ENCODE data around the gene CLIC2.
"Not testable (repeated sequence)": the region's sequence is repeated elsewhere in the genome, so short reads cannot be mapped to it uniquely, and the experiment has no call there.

Gene CLIC2

DNA sequence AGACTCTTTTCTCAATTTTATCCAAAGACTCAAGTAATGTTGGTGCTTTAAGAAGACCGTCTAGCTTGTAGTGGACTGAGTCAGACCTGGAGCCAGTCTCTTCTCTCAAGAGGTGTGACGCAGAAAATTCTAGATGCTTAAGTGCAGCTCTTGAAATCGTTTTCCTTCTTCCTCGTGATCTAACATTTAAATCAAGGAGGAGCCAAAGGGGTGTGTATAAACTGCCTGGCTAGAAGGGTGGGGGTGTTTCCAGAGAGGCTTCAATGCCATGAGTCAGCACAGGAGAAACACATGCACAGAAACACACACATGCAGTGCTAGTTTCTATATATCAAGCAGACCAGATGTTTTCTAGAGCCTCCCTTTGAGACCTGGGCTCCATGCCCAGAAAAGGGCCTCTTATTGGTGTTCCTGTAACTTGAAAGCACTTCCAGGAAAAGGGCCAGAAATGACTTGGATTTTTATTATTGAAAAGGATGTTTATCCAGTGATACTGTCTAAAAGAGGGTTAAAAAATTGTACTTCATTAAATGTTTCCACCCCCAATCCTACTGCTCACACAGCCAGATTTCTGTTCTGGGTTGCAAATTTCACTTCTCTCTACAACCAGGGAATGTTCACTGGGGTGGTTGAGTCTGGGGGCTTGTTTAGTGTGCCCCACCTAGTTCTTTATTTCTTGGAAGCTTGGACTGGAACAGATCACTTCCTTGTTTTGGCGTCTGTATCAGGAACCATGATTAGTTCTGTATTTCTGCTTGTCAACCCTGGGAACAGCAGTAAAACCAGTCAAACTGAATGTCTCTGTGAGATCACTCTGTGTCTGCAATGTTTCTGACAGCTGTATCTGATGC lies at the start of gene CLIC2:
TSS of gene CLIC2 (minus strand) at position 129 of the 851 bp plus-strand sequence. CDS start 187 bp downstream, outside the sequence.
- DNase-seq: peak; percentile 77

DNA sequence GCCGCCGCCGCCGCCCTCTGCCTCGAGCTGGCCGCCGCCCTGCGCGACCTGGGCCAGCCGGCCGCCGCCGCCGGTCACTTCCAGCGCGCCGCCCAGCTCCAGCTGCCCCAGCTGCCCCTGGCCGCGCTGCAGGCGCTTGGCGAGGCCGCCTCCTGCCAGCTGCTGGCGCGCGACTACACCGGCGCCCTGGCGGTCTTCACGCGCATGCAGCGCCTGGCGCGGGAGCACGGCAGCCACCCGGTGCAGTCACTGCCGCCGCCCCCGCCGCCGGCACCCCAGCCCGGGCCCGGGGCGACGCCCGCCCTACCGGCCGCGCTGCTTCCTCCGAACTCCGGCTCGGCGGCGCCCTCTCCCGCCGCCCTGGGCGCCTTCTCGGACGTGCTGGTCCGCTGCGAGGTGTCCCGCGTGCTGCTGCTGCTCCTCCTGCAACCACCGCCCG lies 48.1 kb upstream of the CLIC2 start:
- not testable (repeated sequence) for DNase-seq

- DNase-seq: not testable (repeated sequence)
Measured at GRCh38 chrX:155381843-155382528, 47.6 kb upstream of the CLIC2 start, which contains the start of gene F8A2. Gene F8A2 (plus strand): TSS chrX:155382095. CDS start chrX:155382115, 20 bp downstream.

GRCh38 chrX:155379802-155380201 lies 45.4 kb upstream of the CLIC2 start:
- not testable (repeated sequence) for DNase-seq

GRCh38 chrX:155373777-155374458 lies 39.5 kb upstream of the CLIC2 start:
- not testable (repeated sequence) for DNase-seq

DNA sequence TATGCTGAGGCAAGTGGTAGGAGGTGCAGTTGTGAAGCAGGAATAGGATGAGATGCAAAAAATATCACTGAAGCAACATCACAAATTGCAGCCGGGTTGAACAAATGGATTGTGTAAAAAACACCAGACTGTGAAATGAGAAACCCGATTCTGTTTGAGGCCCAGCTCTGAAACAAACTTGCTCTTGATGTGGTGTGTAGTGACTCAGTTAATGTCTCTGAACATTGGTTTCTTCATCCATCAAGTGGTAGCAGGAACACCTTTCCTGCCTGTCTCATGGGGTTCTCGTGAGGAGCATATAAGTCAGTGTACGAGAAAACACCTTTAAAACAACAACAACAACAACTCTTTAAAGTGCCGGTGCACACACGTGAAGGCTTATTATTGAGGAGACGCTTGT lies 29.3 kb upstream of the CLIC2 start:
- DNase-seq: not testable (repeated sequence)

- not testable (repeated sequence) for DNase-seq
Measured at GRCh38 chrX:155349448-155349847, 15.0 kb upstream of the CLIC2 start.

GRCh38 chrX:155345689-155346088 lies 11.3 kb upstream of the CLIC2 start:
- not testable (repeated sequence) for DNase-seq

DNA sequence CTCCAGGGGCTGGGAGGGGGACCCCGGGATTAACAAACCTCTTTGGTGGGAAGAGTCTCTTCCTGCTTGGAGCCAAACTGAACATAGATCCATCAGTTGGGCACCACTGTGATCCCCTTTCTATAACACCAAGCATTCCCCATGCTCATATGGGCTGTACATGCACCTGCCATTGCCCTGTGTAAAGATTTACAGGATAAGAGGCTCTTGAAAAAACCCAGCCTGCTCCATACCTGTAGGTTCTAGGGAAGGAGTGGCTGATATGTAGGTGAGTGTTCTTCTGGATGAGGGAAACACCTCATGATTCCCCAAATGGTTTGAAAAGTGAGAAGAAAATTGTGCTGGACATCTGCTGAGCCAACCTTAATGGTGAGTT lies 911 bp upstream of the CLIC2 start:
- DNase-seq: not testable (repeated sequence)

DNA sequence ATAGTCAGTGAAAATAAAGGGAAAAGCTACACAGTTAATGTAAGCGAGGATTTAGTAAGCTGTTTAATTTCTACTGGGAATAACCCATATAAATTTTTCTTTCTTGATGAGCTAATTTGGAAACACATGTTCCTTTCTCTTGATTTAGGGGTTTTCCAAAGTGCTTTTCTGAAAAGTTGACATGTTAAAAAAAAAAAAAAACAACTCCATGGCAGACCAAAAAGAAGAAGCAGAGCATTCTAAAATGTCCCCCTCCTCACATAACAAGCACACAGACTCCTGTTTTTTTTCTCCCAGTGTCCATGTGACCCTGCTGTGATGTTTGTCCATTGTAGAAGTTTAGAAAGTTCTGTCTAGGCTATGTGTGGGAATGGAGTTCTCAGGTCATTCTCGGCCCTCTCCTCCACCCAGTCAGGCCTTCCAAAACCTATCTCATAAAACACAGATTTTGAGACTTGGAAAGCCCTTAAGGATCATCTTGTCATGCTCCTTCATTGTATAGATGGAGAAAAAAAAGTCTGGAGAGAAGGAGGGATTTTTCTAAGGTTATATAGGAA lies 792 bp downstream of the CLIC2 start:
- peak; percentile 5 for DNase-seq

GRCh38 chrX:155330992-155331391 lies 3.4 kb downstream of the CLIC2 start:
- DNase-seq: no peak

- no peak for DNase-seq
Measured at GRCh38 chrX:155329293-155329692, 5.1 kb downstream of the CLIC2 start.

DNA sequence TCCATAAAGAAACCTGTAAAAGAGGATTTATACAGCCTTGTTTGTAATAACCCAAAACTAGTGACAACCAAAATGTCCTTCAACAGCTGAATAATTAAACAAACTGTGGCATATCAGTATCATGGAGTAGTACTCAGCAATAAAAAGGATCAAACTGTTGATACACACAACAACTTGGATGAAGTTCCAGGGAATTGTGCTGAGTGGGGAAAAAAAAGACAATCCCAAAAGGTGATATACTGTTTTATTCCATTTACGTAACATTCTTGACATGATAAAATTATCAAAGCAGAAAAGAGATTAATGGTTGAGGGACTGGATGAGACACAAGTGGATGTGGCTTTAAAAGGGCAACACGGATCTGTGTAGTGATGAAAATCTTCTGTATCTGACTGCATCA lies 7.8 kb downstream of the CLIC2 start:
- no peak for DNase-seq

GRCh38 chrX:155314260-155314659 lies 20.2 kb downstream of the CLIC2 start:
- DNase-seq: no peak

- no peak for DNase-seq
Measured at GRCh38 chrX:155313766-155314165, 20.6 kb downstream of the CLIC2 start.

DNA sequence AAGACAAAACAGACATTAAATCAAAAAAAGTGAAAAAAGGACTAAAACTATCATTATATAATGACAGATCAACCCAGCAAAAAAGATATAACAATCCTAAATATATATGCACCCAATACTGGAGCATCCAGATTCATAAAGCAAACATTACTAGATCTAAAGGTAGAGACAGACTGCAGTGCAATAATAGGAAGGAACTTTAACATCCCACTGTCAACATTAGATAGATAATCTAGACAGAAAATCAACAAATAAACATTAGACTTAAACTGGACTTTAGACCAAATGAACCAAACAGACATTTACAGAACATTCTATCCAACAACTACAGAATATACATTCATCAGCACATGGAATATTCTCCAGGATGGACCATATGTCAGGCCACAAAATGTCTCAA lies 40.6 kb downstream of the CLIC2 start:
- no peak for DNase-seq

DNA sequence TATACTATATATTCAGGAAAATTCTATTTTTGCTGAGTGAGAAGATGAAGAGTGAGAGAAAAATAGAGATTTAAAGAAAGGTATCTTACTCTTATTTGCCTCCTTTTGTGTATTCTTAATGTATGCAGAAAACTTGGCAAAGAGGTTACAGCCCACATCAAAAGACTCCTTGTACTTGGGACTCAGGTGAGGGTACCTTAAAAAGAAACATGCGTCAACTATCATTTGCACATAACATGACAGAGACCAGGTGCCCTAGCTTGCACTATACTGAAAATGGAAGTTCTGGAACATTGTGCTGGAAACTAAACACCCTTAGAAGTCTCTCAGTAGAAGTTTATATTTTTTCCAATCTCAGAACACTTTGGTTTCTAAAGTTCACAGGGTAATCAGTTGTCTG lies 54.5 kb downstream of the CLIC2 start:
- no peak for DNase-seq

GRCh38 chrX:155270969-155271368 lies 63.4 kb downstream of the CLIC2 start:
- DNase-seq: no peak

- DNase-seq: not testable (repeated sequence)
Measured at GRCh38 chrX:155267995-155268394, 66.4 kb downstream of the CLIC2 start.

DNA sequence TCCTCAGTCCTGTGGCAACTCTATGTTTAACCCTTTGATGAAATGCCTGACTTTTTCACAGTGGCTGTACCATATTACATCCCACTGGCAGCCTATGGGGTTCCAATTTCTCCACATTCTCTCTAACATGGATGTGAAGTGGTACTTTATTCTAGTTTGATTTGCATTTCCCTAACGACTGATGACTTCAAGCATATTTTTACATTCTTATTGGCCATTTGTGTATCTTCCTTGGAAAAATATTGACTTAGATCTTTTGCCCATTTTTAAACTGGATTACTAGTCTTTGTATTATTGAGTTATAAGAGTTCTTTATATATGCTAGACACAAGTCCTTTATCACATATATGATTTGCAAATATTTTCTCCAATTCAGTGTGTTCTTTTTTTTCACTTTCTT lies 68.0 kb downstream of the CLIC2 start:
- DNase-seq: no peak

- peak; percentile 56 for DNase-seq
Measured at GRCh38 chrX:155263854-155264628, 70.4 kb downstream of the CLIC2 start, which contains the start of gene RAB39B. Gene RAB39B (minus strand): TSS chrX:155264491. CDS start chrX:155264288, 203 bp downstream.
